Ovary (tissue), 9 donors: ENCODE measurements around the gene RNF111. TPM values are rescaled to one million over a fixed set of nuclear protein-coding genes. Genes with fewer than 3 reads are reported as not detected.

Source experiments
- DNase-seq, 5 donors: peaks; one replicate each; pipeline ENCODE4 v3.0.0-alpha.2; 2019 to 2020
- H3K27ac ChIP-seq, 2 donors: fragments of 200-600 bp; one replicate each; pipeline versions ENCODE4 v1.5.1 to v1.8.0; 2019 to 2022
- H3K27me3 ChIP-seq: fragments of 200-600 bp; one replicate; pipeline ENCODE4 v1.8.0; 2022
- H3K36me3 ChIP-seq: fragments of 200-600 bp; sonication (generic); one replicate; pipeline ENCODE4 v1.5.1; 2019
- H3K4me1 ChIP-seq: one replicate; pipeline ENCODE4 v1.8.1; 2013; ENCODE audit warnings: mild to moderate bottlenecking, moderate library complexity; ENCODE audit not compliant: insufficient read depth
- H3K4me3 ChIP-seq: fragments of 200-600 bp; sonication (generic); one replicate; pipeline ENCODE4 v1.5.1; 2017
- H3K9me3 ChIP-seq, 2 donors: fragments of 200-600 bp in 1 of 2; sonication (generic) in 1 of 2; one replicate each; pipeline versions ENCODE4 v1.5.1 to v1.8.1; 2013 to 2019; ENCODE audit warnings: mild to moderate bottlenecking in 1 of 2, moderate library complexity in 1 of 2
- EP300 ChIP-seq: sonication (generic); formaldehyde crosslinking; IDR thresholded peaks from one replicate; pipeline ENCODE4 v1.6.1; 2017; ENCODE audit warnings: antibody characterized with exemption
- POLR2A ChIP-seq: fragments of 450-650 bp; IDR thresholded peaks from one replicate; pipeline ENCODE4 v1.6.1; 2017; ENCODE audit warnings: antibody characterized with exemption, mild to moderate bottlenecking, moderate library complexity
- WGBS, 3 donors: extraction: QIAGEN DNeasy Blood & Tissue Kit in 1 of 3; methylation state at CpG; one replicate each; pipeline versions ENCODE4 v1.1.5 to v1.1.7; 2013 to 2017; 5-methylcytosine and 5-hydroxymethylcytosine counted together
- intact Hi-C, 4 donors: fragments of 100-400 bp; cut with DNase I; formaldehyde crosslinking; loops; one replicate each; pipeline versions ENCODE4 v1.11.0 to v1.15.1; 2022 to 2023
- polyA plus RNA-seq, 2 donors: library from polyadenylated mRNA; stranded (reverse); fragments of 200-250 nt in 1 of 2; fragments of 350-450 nt in 1 of 2; fragmentation: Illumina TruSeq in 1 of 2; extraction: RNeasy Lipid Tissue Mini Kit (QIAGEN cat#74804) in 1 of 2; gene quantifications; one replicate each; pipeline ENCODE4 v1.2.3, GENCODE V29; 2013 to 2014
- total RNA-seq, 7 donors: library from RNA; depleted of rRNA in 2 of 7; stranded (reverse); fragments of >200 nt in 2 of 7; fragmentation: NEBNext Ultra II Directional in 3 of 7; extraction: Animal tissue kit (Norgen Biotek cat#: 25700) in 3 of 7; gene quantifications; one replicate each; pipeline versions ENCODE4 v1.1.0 to v1.2.4, GENCODE V29; 2016 to 2023
- TF ChIP-seq, protein P1 (sequence below), 3 donors: fragments of 450-650 bp in 2 of 3; fragments of 200-600 bp in 1 of 3; IDR thresholded peaks; one replicate each; pipeline versions ENCODE4 v1.5.1 to v1.8.0; 2016 to 2022; ENCODE audit warnings: antibody characterized with exemption in 3 of 3, mild to moderate bottlenecking in 1 of 3
- donor health status: DM: no; HTN: no; CAD: no; lungs with moderate emphysema.
- donor health status: DM: no; HTN: no; CAD: no.
- donor health status: Bipolar disorder and iron deficiency.
- donor health status: DM: yes; HTN: yes; CAD: no.
- donor health status: DM: no; HTN: no; CAD: no.
- donor health status: DM: yes; HTN: yes; CAD: no.

RNF111 gene
- total and polyA plus RNA-seq, 9 donors, result 10.1 to 47.5 (median 29.3) TPM

DNA sequence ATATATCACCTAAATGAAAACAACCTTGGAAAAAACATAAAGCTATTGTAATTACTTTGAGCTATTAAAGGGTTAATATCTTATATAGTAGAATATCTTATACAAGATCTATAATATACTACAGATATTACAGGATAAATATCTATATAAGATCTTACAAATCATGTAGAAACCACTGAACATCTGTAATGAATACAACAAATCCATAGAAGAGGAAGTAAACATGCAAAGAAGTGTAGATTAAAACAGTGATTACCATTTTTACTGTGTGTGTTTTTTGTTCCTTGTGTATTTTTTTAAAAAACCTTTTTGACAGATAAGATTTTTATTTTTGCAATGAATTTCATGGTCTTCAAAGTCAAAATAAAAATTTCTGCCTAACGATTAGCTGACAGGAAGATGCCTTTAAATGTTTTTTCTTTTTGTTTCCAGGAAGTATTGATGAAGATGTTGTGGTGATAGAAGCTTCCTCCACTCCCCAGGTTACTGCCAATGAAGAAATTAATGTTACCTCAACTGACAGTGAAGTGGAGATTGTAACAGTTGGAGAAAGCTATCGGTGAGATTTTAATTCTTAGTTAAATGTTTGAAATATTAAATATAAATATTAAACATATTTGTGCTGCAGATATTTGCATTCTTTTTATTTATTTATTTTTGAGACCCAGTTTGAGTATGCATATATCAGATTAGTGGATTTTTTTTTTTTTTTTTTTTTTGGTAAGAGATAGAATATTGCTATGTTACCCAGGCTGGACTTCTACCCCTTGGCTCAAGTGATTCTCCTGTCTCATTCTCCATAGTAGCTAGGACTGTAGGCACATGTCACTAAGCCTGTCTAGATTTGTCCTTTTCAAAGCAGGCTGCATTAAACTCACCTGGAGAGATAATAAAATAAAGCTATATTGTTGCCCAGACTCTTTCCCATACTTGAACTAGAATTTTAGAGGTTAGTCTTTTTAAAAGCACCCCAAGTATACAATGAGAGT, 64.7 kb downstream of the RNF111 start:
- H3K4me3 ChIP-seq, result no peak overlapping the region
- intact Hi-C loops, result no loop called here
- H3K27ac ChIP-seq, result no peak overlapping the region
- DNase-seq, result no peak
- no peaks in the 10 kb centered on the region for H3K4me1 ChIP-seq
- WGBS, 3 donors, result 57 to 77% (median 75%) methylated on average over 2 of the region's 2 CpGs
- no peak for TF ChIP-seq POLR2A
- no peak for TF ChIP-seq EP300
- TF ChIP-seq, protein P1, sequence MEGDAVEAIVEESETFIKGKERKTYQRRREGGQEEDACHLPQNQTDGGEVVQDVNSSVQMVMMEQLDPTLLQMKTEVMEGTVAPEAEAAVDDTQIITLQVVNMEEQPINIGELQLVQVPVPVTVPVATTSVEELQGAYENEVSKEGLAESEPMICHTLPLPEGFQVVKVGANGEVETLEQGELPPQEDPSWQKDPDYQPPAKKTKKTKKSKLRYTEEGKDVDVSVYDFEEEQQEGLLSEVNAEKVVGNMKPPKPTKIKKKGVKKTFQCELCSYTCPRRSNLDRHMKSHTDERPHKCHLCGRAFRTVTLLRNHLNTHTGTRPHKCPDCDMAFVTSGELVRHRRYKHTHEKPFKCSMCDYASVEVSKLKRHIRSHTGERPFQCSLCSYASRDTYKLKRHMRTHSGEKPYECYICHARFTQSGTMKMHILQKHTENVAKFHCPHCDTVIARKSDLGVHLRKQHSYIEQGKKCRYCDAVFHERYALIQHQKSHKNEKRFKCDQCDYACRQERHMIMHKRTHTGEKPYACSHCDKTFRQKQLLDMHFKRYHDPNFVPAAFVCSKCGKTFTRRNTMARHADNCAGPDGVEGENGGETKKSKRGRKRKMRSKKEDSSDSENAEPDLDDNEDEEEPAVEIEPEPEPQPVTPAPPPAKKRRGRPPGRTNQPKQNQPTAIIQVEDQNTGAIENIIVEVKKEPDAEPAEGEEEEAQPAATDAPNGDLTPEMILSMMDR (IDR thresholded peaks at IDR 0.05), result no peak
- no peaks in the 10 kb centered on the region for H3K36me3 ChIP-seq
- H3K9me3 ChIP-seq, result no peaks in the 10 kb centered on the region
- H3K27me3 ChIP-seq, result no peaks in the 10 kb centered on the region

GRCh38 chr15:59052915-59053407, 65.5 kb downstream of the RNF111 start:
- Histone ChIP-seq H3K4me3 (no peak overlapping the region), H3K27me3 (no peaks in the 10 kb centered on the region), H3K27ac (no peak overlapping the region), H3K9me3 (no peaks in the 10 kb centered on the region), H3K4me1 (no peaks in the 10 kb centered on the region), H3K36me3 (no peaks in the 10 kb centered on the region)
- WGBS, 3 donors, result 63 to 69% (median 65%) methylated on average over 3 of the region's 3 CpGs
- intact Hi-C loops, result no loop called here
- no peak for DNase-seq
- no peak for TF ChIP-seq EP300
- no peak for TF ChIP-seq POLR2A
- TF ChIP-seq, protein P1 (IDR thresholded peaks at IDR 0.05), result no peak

- WGBS, 3 donors, result 96 to 99% (median 99%) methylated on average over 2 of the region's 2 CpGs
- Histone ChIP-seq H3K27me3 (no peaks in the 10 kb centered on the region), H3K9me3 (no peaks in the 10 kb centered on the region), H3K4me3 (no peak overlapping the region), H3K27ac (no peak overlapping the region), H3K4me1 (no peaks in the 10 kb centered on the region), H3K36me3 (no peaks in the 10 kb centered on the region)
- intact Hi-C loops, result no loop called here
- DNase-seq, result no peak
- TF ChIP-seq EP300 (no peak), POLR2A (no peak)
- TF ChIP-seq, protein P1 (IDR thresholded peaks at IDR 0.05), result no peak
Measured at GRCh38 chr15:59053482-59053881, 66.0 kb downstream of the RNF111 start.

DNA sequence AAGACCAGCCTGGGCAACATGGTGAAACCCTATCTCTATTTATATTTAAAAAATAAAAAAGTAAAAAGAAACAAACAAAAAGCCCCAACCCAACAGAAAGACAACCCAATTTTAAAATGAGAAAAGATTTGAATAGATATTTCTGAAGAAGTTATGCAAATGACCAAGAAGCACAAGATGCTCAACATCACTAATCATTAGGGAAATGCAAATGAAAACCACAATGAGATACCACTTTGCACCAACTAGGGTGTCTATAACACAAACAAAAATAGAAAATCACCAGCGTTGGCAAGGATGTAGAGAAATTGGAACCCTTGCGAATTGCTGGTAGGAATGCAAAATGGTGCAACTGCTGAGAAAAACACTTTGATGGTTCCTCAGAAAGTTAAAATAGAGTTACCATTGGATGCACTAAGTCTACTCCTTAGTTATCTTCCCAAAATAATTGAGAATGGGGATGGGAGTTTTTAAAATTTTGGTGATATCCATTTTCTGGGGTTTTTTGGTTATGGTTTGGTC, 71.7 kb downstream of the RNF111 start:
- no peaks in the 10 kb centered on the region for H3K36me3 ChIP-seq
- no peaks in the 10 kb centered on the region for H3K27me3 ChIP-seq
- DNase-seq, result no peak
- no peaks in the 10 kb centered on the region for H3K4me1 ChIP-seq
- 91 to 100% (median 98%) methylated on average over 2 of the region's 2 CpGs for WGBS, 3 donors
- H3K27ac ChIP-seq, result no peak overlapping the region
- no peak overlapping the region for H3K4me3 ChIP-seq
- TF ChIP-seq, protein P1 (IDR thresholded peaks at IDR 0.05), result no peak
- no peak for TF ChIP-seq EP300
- no peak for TF ChIP-seq POLR2A
- H3K9me3 ChIP-seq, result no peaks in the 10 kb centered on the region
- intact Hi-C loops, result no loop called here
